HepG2 (cell line): Measurements from ENCODE around the gene CNGA1. TPM values are rescaled to one million over a fixed set of nuclear protein-coding genes. Genes with fewer than 3 reads are reported as not detected.
A peak's percentile ranks its signal among the peaks of the same experiment; 100 is the strongest.

Source experiments
- ASH2L ChIP-seq: fragments of 300-600, 200-600 bp; sonication (generic); IDR thresholded peaks from 2 replicates; pipeline ENCODE4 v1.7.0; 2017; ENCODE audit warnings: low read depth, mild to moderate bottlenecking, moderate library complexity, mixed read lengths, low read length; ENCODE audit not compliant: insufficient read length
- IKZF4 ChIP-seq: sonication (generic); formaldehyde crosslinking; IDR thresholded peaks from 2 replicates; pipeline ENCODE4 v1.5.1; 2020; ENCODE audit warnings: borderline replicate concordance, mild to moderate bottlenecking, low read depth, missing genetic modification reagents; ENCODE audit errors: not compliant biosample characterization
- IRX3 ChIP-seq: sonication (generic); formaldehyde crosslinking; IDR thresholded peaks from 2 replicates; pipeline ENCODE4 v1.8.1; 2023; ENCODE audit warnings: mild to moderate bottlenecking, low read depth, missing genetic modification reagents, borderline replicate concordance
- KLF9 ChIP-seq: IDR thresholded peaks from 2 replicates; pipeline ENCODE4 v1.6.1; 2016; ENCODE audit warnings: low read depth
- LCORL ChIP-seq, 2 experiments: fragments of 450-650 bp in 1 of 2; sonication (generic) in 1 of 2; formaldehyde crosslinking in 1 of 2; IDR thresholded peaks; 2 replicates each; pipeline versions ENCODE4 v1.5.0 to v1.6.1; 2017 to 2020; ENCODE audit warnings: antibody characterized with exemption in 1 of 2, missing genetic modification reagents in 1 of 2
- polyA plus RNA-seq, 8 experiments: library from polyadenylated mRNA; depleted of rRNA in 3 of 8; stranded (reverse) in 7 of 8; unstranded in 1 of 8; fragments of >200 nt; fragmentation: Illumina TruSeq in 4 of 8; extraction: Trizol in 4 of 8; gene quantifications; 2 replicates each; pipeline versions ENCODE4 v1.2.1 to v1.2.3, GENCODE V29; 2011 to 2016; ENCODE audit warnings: low read depth in 4 of 8, missing spikeins in 1 of 8, mixed read lengths in 1 of 8; ENCODE audit not compliant: insufficient read depth in 1 of 8
- total RNA-seq, 5 experiments: library from RNA; depleted of rRNA; stranded (reverse); fragments of >200 nt; fragmentation: Illumina TruSeq; extraction: Trizol; gene quantifications; 2 replicates each; pipeline ENCODE4 v1.2.3, GENCODE V29; 2016; ENCODE audit warnings: low read depth in 1 of 5
- TF ChIP-seq, protein P1 (sequence below): sonication (generic); formaldehyde crosslinking; conservative IDR thresholded peaks from 2 replicates; pipeline ENCODE4 v1.8.0; 2022; ENCODE audit warnings: mild to moderate bottlenecking, moderate library complexity, missing genetic modification reagents
- TF ChIP-seq, protein P2 (sequence below): sonication (generic); formaldehyde crosslinking; IDR thresholded peaks from 2 replicates; pipeline ENCODE4 v1.8.0; 2022; ENCODE audit warnings: mild to moderate bottlenecking, missing genetic modification reagents; ENCODE audit not compliant: insufficient replicate concordance
- TF ChIP-seq, protein P3 (sequence below): fragments of 450-650 bp; IDR thresholded peaks from 2 replicates; pipeline ENCODE4 v1.6.1; 2017; ENCODE audit warnings: mild to moderate bottlenecking
- TF ChIP-seq, protein P4 (sequence below): sonication (generic); formaldehyde crosslinking; IDR thresholded peaks from 2 replicates; pipeline ENCODE4 v1.4.0; 2020; ENCODE audit warnings: mild to moderate bottlenecking, low read depth, missing genetic modification reagents
- TF ChIP-seq, protein P5 (sequence below): sonication (generic); formaldehyde crosslinking; IDR thresholded peaks from one replicate; pipeline ENCODE4 v1.5.1; 2020; ENCODE audit warnings: mild to moderate bottlenecking, missing genetic modification reagents; ENCODE audit errors: not compliant biosample characterization

CNGA1 gene
- total and polyA plus RNA-seq, 2 of the 13 experiments (the other 11 are each of a cell fraction or from before 2014, with no cell fraction given) = 0.22 to 0.40 TPM

DNA sequence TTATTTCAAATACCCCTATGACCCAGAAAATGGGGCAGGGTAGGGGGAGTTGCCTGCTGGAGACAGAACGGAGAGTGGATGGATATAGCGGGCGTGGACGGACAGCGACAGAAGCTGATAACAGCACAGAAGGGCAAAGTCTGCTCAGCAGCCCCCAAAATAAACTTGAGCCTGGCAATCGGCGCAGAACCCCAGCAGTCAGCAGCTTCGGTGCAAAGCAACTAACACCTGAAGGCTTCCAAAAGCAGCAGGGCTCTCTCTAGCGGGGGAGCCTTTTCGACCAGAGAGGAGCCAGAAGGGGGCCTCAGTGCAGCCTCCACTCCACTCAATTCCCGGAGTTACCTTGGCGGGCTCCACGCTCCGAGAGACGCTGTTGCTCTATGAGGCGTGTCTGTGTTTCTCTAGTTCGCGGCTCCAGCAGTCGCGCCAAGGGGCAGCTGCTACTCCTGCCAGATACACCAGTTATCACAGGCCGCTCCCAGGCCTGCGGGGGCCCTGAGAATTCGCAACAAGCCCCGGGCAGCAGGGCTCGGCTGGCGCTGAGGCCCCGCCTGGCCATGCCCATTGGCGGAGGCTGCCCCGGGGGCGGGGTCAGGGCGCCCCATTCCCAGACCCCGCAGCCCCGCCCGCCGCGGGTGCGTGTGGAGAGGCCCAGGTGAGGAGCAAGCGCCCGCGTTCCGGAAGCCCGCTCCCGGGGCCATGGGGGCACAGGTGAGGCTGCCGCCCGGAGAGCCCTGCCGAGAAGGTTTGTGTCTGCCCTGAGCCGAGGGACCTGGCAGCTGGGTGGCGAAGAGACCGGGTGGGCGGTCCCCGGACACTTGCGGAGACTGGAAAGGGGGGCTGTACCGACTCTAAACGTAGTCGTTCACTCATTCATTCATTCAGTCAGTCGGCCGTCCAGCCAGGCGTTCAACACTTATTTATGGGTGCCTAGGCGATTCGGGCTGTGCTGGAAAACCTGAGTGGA, at the start of gene CNGA1, which contains the start of gene NIPAL1 (continued):
- TF ChIP-seq, protein P1, sequence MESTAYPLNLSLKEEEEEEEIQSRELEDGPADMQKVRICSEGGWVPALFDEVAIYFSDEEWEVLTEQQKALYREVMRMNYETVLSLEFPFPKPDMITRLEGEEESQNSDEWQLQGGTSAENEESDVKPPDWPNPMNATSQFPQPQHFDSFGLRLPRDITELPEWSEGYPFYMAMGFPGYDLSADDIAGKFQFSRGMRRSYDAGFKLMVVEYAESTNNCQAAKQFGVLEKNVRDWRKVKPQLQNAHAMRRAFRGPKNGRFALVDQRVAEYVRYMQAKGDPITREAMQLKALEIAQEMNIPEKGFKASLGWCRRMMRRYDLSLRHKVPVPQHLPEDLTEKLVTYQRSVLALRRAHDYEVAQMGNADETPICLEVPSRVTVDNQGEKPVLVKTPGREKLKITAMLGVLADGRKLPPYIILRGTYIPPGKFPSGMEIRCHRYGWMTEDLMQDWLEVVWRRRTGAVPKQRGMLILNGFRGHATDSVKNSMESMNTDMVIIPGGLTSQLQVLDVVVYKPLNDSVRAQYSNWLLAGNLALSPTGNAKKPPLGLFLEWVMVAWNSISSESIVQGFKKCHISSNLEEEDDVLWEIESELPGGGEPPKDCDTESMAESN (CRISPR knock-in tag) = peak; percentile 65; the same call in 1 of the 2 replicates
- TF ChIP-seq, protein P2, sequence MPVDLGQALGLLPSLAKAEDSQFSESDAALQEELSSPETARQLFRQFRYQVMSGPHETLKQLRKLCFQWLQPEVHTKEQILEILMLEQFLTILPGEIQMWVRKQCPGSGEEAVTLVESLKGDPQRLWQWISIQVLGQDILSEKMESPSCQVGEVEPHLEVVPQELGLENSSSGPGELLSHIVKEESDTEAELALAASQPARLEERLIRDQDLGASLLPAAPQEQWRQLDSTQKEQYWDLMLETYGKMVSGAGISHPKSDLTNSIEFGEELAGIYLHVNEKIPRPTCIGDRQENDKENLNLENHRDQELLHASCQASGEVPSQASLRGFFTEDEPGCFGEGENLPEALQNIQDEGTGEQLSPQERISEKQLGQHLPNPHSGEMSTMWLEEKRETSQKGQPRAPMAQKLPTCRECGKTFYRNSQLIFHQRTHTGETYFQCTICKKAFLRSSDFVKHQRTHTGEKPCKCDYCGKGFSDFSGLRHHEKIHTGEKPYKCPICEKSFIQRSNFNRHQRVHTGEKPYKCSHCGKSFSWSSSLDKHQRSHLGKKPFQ (CRISPR knock-in tag) = no peak
- TF ChIP-seq KLF9 (no peak), IKZF4 (CRISPR knock-in tag) (no peak), IRX3 (CRISPR knock-in tag) (no peak), ASH2L (peak; percentile 70), LCORL (IDR thresholded peaks at IDR 0.05) (no peak), LCORL (CRISPR knock-in tag; IDR thresholded peaks at IDR 0.05) (peak; percentile 54; the same call in 1 of the 2 replicates)
- TF ChIP-seq, protein P3, sequence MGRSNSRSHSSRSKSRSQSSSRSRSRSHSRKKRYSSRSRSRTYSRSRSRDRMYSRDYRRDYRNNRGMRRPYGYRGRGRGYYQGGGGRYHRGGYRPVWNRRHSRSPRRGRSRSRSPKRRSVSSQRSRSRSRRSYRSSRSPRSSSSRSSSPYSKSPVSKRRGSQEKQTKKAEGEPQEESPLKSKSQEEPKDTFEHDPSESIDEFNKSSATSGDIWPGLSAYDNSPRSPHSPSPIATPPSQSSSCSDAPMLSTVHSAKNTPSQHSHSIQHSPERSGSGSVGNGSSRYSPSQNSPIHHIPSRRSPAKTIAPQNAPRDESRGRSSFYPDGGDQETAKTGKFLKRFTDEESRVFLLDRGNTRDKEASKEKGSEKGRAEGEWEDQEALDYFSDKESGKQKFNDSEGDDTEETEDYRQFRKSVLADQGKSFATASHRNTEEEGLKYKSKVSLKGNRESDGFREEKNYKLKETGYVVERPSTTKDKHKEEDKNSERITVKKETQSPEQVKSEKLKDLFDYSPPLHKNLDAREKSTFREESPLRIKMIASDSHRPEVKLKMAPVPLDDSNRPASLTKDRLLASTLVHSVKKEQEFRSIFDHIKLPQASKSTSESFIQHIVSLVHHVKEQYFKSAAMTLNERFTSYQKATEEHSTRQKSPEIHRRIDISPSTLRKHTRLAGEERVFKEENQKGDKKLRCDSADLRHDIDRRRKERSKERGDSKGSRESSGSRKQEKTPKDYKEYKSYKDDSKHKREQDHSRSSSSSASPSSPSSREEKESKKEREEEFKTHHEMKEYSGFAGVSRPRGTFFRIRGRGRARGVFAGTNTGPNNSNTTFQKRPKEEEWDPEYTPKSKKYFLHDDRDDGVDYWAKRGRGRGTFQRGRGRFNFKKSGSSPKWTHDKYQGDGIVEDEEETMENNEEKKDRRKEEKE = no peak
- TF ChIP-seq, protein P4, sequence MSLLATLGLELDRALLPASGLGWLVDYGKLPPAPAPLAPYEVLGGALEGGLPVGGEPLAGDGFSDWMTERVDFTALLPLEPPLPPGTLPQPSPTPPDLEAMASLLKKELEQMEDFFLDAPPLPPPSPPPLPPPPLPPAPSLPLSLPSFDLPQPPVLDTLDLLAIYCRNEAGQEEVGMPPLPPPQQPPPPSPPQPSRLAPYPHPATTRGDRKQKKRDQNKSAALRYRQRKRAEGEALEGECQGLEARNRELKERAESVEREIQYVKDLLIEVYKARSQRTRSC = 0 out of 2 replicates have a peak, but pooled peaks have one; percentile 24
- TF ChIP-seq, protein P5, sequence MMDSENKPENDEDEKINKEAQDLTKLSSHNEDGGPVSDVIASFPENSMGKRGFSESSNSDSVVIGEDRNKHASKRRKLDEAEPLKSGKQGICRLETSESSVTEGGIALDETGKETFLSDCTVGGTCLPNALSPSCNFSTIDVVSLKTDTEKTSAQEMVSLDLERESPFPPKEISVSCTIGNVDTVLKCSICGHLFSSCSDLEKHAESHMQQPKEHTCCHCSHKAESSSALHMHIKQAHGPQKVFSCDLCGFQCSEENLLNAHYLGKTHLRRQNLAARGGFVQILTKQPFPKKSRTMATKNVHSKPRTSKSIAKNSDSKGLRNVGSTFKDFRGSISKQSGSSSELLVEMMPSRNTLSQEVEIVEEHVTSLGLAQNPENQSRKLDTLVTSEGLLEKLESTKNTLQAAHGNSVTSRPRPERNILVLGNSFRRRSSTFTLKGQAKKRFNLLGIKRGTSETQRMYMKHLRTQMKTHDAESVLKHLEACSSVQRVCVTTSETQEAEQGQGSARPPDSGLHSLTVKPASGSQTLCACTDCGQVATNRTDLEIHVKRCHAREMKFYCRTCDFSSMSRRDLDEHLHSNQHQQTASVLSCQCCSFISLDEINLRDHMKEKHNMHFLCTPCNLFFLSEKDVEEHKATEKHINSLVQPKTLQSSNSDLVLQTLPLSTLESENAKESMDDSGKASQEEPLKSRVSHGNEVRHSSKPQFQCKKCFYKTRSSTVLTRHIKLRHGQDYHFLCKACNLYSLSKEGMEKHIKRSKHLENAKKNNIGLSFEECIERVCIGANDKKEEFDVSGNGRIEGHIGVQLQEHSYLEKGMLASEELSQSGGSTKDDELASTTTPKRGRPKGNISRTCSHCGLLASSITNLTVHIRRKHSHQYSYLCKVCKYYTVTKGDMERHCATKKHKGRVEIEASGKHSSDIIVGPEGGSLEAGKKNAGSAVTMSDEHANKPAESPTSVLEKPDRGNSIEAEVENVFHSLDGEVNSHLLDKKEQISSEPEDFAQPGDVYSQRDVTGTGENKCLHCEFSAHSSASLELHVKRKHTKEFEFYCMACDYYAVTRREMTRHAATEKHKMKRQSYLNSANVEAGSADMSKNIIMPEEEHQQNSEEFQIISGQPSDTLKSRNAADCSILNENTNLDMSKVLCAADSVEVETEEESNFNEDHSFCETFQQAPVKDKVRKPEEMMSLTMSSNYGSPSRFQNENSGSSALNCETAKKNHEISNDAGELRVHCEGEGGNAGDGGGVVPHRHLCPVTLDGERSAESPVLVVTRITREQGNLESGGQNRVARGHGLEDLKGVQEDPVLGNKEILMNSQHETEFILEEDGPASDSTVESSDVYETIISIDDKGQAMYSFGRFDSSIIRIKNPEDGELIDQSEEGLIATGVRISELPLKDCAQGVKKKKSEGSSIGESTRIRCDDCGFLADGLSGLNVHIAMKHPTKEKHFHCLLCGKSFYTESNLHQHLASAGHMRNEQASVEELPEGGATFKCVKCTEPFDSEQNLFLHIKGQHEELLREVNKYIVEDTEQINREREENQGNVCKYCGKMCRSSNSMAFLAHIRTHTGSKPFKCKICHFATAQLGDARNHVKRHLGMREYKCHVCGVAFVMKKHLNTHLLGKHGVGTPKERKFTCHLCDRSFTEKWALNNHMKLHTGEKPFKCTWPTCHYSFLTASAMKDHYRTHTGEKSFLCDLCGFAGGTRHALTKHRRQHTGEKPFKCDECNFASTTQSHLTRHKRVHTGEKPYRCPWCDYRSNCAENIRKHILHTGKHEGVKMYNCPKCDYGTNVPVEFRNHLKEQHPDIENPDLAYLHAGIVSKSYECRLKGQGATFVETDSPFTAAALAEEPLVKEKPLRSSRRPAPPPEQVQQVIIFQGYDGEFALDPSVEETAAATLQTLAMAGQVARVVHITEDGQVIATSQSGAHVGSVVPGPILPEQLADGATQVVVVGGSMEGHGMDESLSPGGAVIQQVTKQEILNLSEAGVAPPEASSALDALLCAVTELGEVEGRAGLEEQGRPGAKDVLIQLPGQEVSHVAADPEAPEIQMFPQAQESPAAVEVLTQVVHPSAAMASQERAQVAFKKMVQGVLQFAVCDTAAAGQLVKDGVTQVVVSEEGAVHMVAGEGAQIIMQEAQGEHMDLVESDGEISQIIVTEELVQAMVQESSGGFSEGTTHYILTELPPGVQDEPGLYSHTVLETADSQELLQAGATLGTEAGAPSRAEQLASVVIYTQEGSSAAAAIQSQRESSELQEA (CRISPR knock-in tag) = no peak
